ENCODE measurements around the gene PACS2. TPM values are rescaled to one million over a fixed set of nuclear protein-coding genes. Genes with fewer than 3 reads are reported as not detected.

The PACS2 gene
- total and polyA plus RNA-seq, 2 of the 4 experiments (the other 2 are of a cell fraction): 15.6 to 32.2 TPM

GRCh38 chr14:105433161-105433605 lies 118.6 kb downstream of the PACS2 start:
- no peak for DNase-seq
- H2BK15ac ChIP-seq (ENCODE audit: low read depth, low read length): no peak overlapping the region
- H2BK120ac ChIP-seq (ENCODE audit: low read depth, low read length): no peak overlapping the region
- no peak overlapping the region for H2BK20ac ChIP-seq (ENCODE audit: low read depth, low read length)
- H3K4me2 ChIP-seq (ENCODE audit: low read depth, low read length): no peak overlapping the region
- ChIA-PET CTCF (no interaction called here), POLR2A (ENCODE audit: unreplicated experiment) (no interaction called here)
- H3K9me1 ChIP-seq (ENCODE audit: insufficient read depth, low read length): peaks cover 10% of the 10 kb centered on the region
- H2AK5ac ChIP-seq (ENCODE audit: low read depth, low read length): no peak overlapping the region
- no peak overlapping the region for H3K23ac ChIP-seq (ENCODE audit: low read depth, low read length)
- intact Hi-C loops (cut with micrococcal nuclease): no loop called here
- peaks cover 25 to 81% of the 10 kb centered on the region in 2 experiments for H3K79me1 ChIP-seq (ENCODE audit: low read depth in 1 of 2, low read length in 2 of 2)
- no peak overlapping the region for H4K8ac ChIP-seq (ENCODE audit: low read depth in 2 of 2, low read length in 2 of 2)
- H3K4ac ChIP-seq (ENCODE audit: low read depth, low read length): no peak overlapping the region
- peaks cover 88% of the 10 kb centered on the region for H4K20me1 ChIP-seq (ENCODE audit: insufficient read depth, low read length)
- H2AK9ac ChIP-seq (replicated peaks; ENCODE audit: low read depth, low read length, poor library complexity): no peak overlapping the region
- ATAC-seq (ENCODE audit: low read depth): no peak
- no TSS peak for BruUV-seq (replicated peaks)
- in situ Hi-C loops (cut with MboI; ENCODE audit: low sequenced_read_pairs): no loop called here
- TF ChIP-seq RCOR1 (IDR thresholded peaks at IDR 0.05; ENCODE audit: insufficient replicate concordance, low read length): no peak
- TF ChIP-seq USF2 (IDR thresholded peaks at IDR 0.05; ENCODE audit: low read depth, low read length): no peak
- TF ChIP-seq CEBPB (IDR thresholded peaks at IDR 0.05; ENCODE audit: low read depth, low read length): no peak
- TF ChIP-seq, protein P1, sequence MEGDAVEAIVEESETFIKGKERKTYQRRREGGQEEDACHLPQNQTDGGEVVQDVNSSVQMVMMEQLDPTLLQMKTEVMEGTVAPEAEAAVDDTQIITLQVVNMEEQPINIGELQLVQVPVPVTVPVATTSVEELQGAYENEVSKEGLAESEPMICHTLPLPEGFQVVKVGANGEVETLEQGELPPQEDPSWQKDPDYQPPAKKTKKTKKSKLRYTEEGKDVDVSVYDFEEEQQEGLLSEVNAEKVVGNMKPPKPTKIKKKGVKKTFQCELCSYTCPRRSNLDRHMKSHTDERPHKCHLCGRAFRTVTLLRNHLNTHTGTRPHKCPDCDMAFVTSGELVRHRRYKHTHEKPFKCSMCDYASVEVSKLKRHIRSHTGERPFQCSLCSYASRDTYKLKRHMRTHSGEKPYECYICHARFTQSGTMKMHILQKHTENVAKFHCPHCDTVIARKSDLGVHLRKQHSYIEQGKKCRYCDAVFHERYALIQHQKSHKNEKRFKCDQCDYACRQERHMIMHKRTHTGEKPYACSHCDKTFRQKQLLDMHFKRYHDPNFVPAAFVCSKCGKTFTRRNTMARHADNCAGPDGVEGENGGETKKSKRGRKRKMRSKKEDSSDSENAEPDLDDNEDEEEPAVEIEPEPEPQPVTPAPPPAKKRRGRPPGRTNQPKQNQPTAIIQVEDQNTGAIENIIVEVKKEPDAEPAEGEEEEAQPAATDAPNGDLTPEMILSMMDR (conservative IDR thresholded peaks at IDR 0.05; ENCODE audit: low read depth, low read length): no peak
- no peak for TF ChIP-seq BHLHE40 (IDR thresholded peaks at IDR 0.05; ENCODE audit: low read depth, low read length)
- H4K5ac ChIP-seq (ENCODE audit: low read depth, low read length): no peak overlapping the region
- no peaks in the 10 kb centered on the region; the same call in 1 of the 2 replicates for H3K4me1 ChIP-seq (ENCODE audit: control insufficient read depth, insufficient read depth, low read length)
- H3K36me3 ChIP-seq (ENCODE audit: control insufficient read depth, insufficient read depth, low read length): no peaks in the 10 kb centered on the region; the same call in 1 of the 2 replicates
- H3K18ac ChIP-seq (ENCODE audit: low read depth, low read length): no peak overlapping the region
- H2AFZ ChIP-seq (replicated peaks; ENCODE audit: low read length, poor library complexity): no peak overlapping the region
- no peaks in the 10 kb centered on the region for H3K9me3 ChIP-seq (ENCODE audit: control insufficient read depth, insufficient read depth, low read length)
- no peak overlapping the region for H3K4me3 ChIP-seq (ENCODE audit: insufficient read depth, low read depth, low read length)
- H3K9ac ChIP-seq (ENCODE audit: low read depth, low read length): no peak overlapping the region
- dilution Hi-C loops (cut with HindIII; ENCODE audit: low sequenced_read_pairs, unreplicated experiment): no loop called here
- no peak overlapping the region for H4K91ac ChIP-seq (ENCODE audit: insufficient read depth, low read depth, low read length)
- no peaks in the 10 kb centered on the region for H3K27me3 ChIP-seq (ENCODE audit: control insufficient read depth, insufficient read depth, low read length)
- WGBS, 2 experiments (ENCODE audit: extremely low coverage in 2 of 2, insufficient read length in 1 of 2): 38% methylated on average over 5 of the region's 17 CpGs; no CpG with 5 or more reads in 1 of the 2 experiments
- no peak overlapping the region for H3K56ac ChIP-seq (ENCODE audit: extremely low read depth, insufficient read depth, low read length)
- H3K14ac ChIP-seq (replicated peaks; ENCODE audit: low read depth, low read length): no peak overlapping the region
- H3K27ac ChIP-seq (ENCODE audit: insufficient read depth, low read length): no peak overlapping the region
- no peak overlapping the region for H2BK5ac ChIP-seq (ENCODE audit: low read depth, low read length, poor library complexity, severe bottlenecking)

Data from IMR-90 (cell line).